Body of pancreas (tissue), 4 donors: Measurements from ENCODE around the gene CCR6. TPM values are rescaled to one million over a fixed set of nuclear protein-coding genes. Genes with fewer than 3 reads are reported as not detected.

Experiments
- ATAC-seq: fragments of 150-250 bp; one replicate; pipeline ENCODE4 v1.9.1; 2016
- DNase-seq, 4 donors: peaks; one replicate each; pipeline ENCODE4 v3.0.0-alpha.2; 2019
- H3K27ac ChIP-seq, 4 donors: fragments of 200-600 bp; sonication (generic); 1 replicate in 3 of 4; 2 replicates in 1 of 4; pipeline versions ENCODE4 v1.5.1 to v1.6.1; 2016 to 2019; ENCODE audit warnings: mild to moderate bottlenecking in 1 of 4, mixed read lengths in 1 of 4, moderate library complexity in 1 of 4
- H3K27me3 ChIP-seq, 2 donors: fragments of 200-600 bp; sonication (generic); one replicate each; pipeline ENCODE4 v1.6.0; 2016; ENCODE audit warnings: mild to moderate bottlenecking in 1 of 2
- H3K36me3 ChIP-seq, 2 donors: fragments of 200-600 bp; sonication (generic); replicated peaks in 1 of 2; 2 replicates each; pipeline ENCODE4 v1.5.1; 2016; ENCODE audit warnings: low read depth in 2 of 2; ENCODE audit not compliant: insufficient read depth in 1 of 2
- H3K4me1 ChIP-seq: fragments of 200-600 bp; sonication (generic); one replicate; pipeline ENCODE4 v1.6.0; 2016
- H3K4me3 ChIP-seq, 2 donors: fragments of 200-600 bp; sonication (generic); 1 replicate in 1 of 2; 2 replicates in 1 of 2; pipeline ENCODE4 v1.5.1; 2016 to 2019
- H3K9me3 ChIP-seq, 3 donors: fragments of 200-600 bp; sonication (generic); 1 replicate in 2 of 3; 2 replicates in 1 of 3; pipeline ENCODE4 v1.5.1; 2016
- CTCF ChIP-seq, 7 experiments: fragments of 450-650 bp in 4 of 7; fragments of 200-600 bp in 3 of 7; sonication (generic) in 3 of 7; IDR thresholded peaks; one replicate each; pipeline ENCODE4 v1.5.1; 2016 to 2019; ENCODE audit warnings: antibody characterized with exemption in 7 of 7
- POLR2A ChIP-seq, 3 donors: fragments of 450-650 bp; IDR thresholded peaks; one replicate each; pipeline ENCODE4 v1.6.1; 2016; ENCODE audit warnings: antibody characterized with exemption in 3 of 3, mild to moderate bottlenecking in 2 of 3
- WGBS, 2 donors: methylation state at CpG; one replicate each; pipeline ENCODE4 v1.1.5; 2017; 5-methylcytosine and 5-hydroxymethylcytosine counted together
- intact Hi-C: fragments of 100-400 bp; cut with DNase I; formaldehyde crosslinking; loops from one replicate; pipeline ENCODE4 v1.15.1; 2023
- total RNA-seq, 2 donors: library from RNA; depleted of rRNA; stranded (reverse); fragments of >200 nt; gene quantifications; one replicate each; pipeline ENCODE4 v1.1.0, GENCODE V29; 2016

Gene CCR6
- total RNA-seq, 2 donors from 2014 or later = not detected

- no peaks in the 10 kb centered on the region for H3K9me3 ChIP-seq
- no peaks in the 10 kb centered on the region for H3K4me1 ChIP-seq
- no peaks in the 10 kb centered on the region for H3K36me3 ChIP-seq
- WGBS, 2 donors = 19 to 21% methylated on average over 4 of the region's 4 CpGs
- no peak for DNase-seq
- H3K4me3 ChIP-seq = no peak overlapping the region
- no peak for ATAC-seq
- no peak for TF ChIP-seq POLR2A (IDR thresholded peaks at IDR 0.05)
- TF ChIP-seq CTCF (IDR thresholded peaks at IDR 0.05) = no peak
- intact Hi-C loops = loop anchor here (10.0 kb wide), 1 partner anchor 368 kb away; no protein-coding TSS in a partner anchor
- H3K27me3 ChIP-seq = no peaks in the 10 kb centered on the region
- H3K27ac ChIP-seq = no peak overlapping the region
Measured at GRCh38 chr6:167142433-167142761, 19.5 kb downstream of the CCR6 start.

GRCh38 chr6:167143041-167143440, 20.1 kb downstream of the CCR6 start:
- TF ChIP-seq POLR2A (IDR thresholded peaks at IDR 0.05) (no peak), CTCF (IDR thresholded peaks at IDR 0.05) (no peak)
- intact Hi-C loops = loop anchor here (10.0 kb wide), 1 partner anchor 368 kb away; no protein-coding TSS in a partner anchor

GRCh38 chr6:167145461-167145860, 22.6 kb downstream of the CCR6 start:
- 83 to 84% methylated on average over 11 to 12 of the region's 12 CpGs for WGBS, 2 donors
- ATAC-seq (no peak), DNase-seq (no peak)
- Histone ChIP-seq H3K27ac (no peak overlapping the region), H3K9me3 (no peaks in the 10 kb centered on the region), H3K4me1 (no peaks in the 10 kb centered on the region), H3K27me3 (no peaks in the 10 kb centered on the region), H3K36me3 (no peaks in the 10 kb centered on the region), H3K4me3 (no peak overlapping the region)
- intact Hi-C loops = loop anchor here (10.0 kb wide), 1 partner anchor 371 kb away; no protein-coding TSS in a partner anchor
- TF ChIP-seq POLR2A (IDR thresholded peaks at IDR 0.05) = no peak
- no peak for TF ChIP-seq CTCF (IDR thresholded peaks at IDR 0.05)

More at GRCh38 chr6:167143041-167143440, 20.1 kb downstream of the CCR6 start:
- no peak for DNase-seq
- no peaks in the 10 kb centered on the region for H3K9me3 ChIP-seq
- H3K27ac ChIP-seq = no peak overlapping the region
- no peaks in the 10 kb centered on the region for H3K27me3 ChIP-seq
- 58% methylated on average over 9 of the region's 9 CpGs; no CpG with 5 or more reads in 1 of the 2 donors for WGBS, 2 donors
- H3K4me3 ChIP-seq = no peak overlapping the region
- no peak for ATAC-seq
- no peaks in the 10 kb centered on the region for H3K4me1 ChIP-seq
- H3K36me3 ChIP-seq = no peaks in the 10 kb centered on the region

- no peak for ATAC-seq
- Histone ChIP-seq H3K4me3 (no peak overlapping the region), H3K27me3 (no peaks in the 10 kb centered on the region)
Measured at GRCh38 chr6:167146135-167146534, 23.2 kb downstream of the CCR6 start.

More at GRCh38 chr6:167146135-167146534, 23.2 kb downstream of the CCR6 start:
- Histone ChIP-seq H3K36me3 (no peaks in the 10 kb centered on the region), H3K27ac (no peak overlapping the region), H3K4me1 (no peaks in the 10 kb centered on the region), H3K9me3 (no peaks in the 10 kb centered on the region)
- intact Hi-C loops = loop anchor here (10.0 kb wide), 1 partner anchor 371 kb away; no protein-coding TSS in a partner anchor
- WGBS, 2 donors = 59 to 66% methylated on average over 15 of the region's 15 CpGs
- no peak for DNase-seq
- TF ChIP-seq CTCF (IDR thresholded peaks at IDR 0.05) (no peak), POLR2A (IDR thresholded peaks at IDR 0.05) (no peak)
